ENCODE results near the gene PRPF6.
"Not testable (repeated sequence)": the region's sequence is repeated elsewhere in the genome, so short reads cannot be mapped to it uniquely, and the experiment has no call there.

The PRPF6 gene

GRCh38 chr20:63973636-63974401, 7.1 kb upstream of the PRPF6 start:
- DNase-seq (ENCODE audit: low read depth), result peak; percentile 67

GRCh38 chr20:63974402-63975200, 6.3 kb upstream of the PRPF6 start:
- no peak for DNase-seq (ENCODE audit: low read depth)

- not testable (repeated sequence) for DNase-seq (ENCODE audit: low read depth)
These were observed 4.4 kb upstream of the PRPF6 start for GRCh38 chr20:63976511-63976910.

- DNase-seq (ENCODE audit: low read depth), result no peak
These were observed 3.8 kb upstream of the PRPF6 start for GRCh38 chr20:63976980-63977738.

- peak; percentile 22 for DNase-seq (ENCODE audit: low read depth)
These were observed 3.1 kb upstream of the PRPF6 start for GRCh38 chr20:63977739-63978276.

- no peak for DNase-seq (ENCODE audit: low read depth)
These were observed 2.4 kb upstream of the PRPF6 start for GRCh38 chr20:63978319-63979228.

GRCh38 chr20:63979229-63979556, 1.7 kb upstream of the PRPF6 start:
- DNase-seq (ENCODE audit: low read depth), result no peak

- peak; percentile 55 for DNase-seq (ENCODE audit: low read depth)
These were observed 1.2 kb upstream of the PRPF6 start, which contains the start of gene SAMD10 for GRCh38 chr20:63979557-63980316. TSS of gene SAMD10 (minus strand) at chr20:63979642. CDS start at chr20:63979467, 175 bp downstream.

GRCh38 chr20:63980317-63980805, 571 bp upstream of the PRPF6 start:
- no peak for DNase-seq (ENCODE audit: low read depth)

- no peak for DNase-seq (ENCODE audit: low read depth)
These were observed 2.0 kb downstream of the PRPF6 start for GRCh38 chr20:63982937-63983336.

GRCh38 chr20:64000906-64001305, 20.0 kb downstream of the PRPF6 start:
- no peak for DNase-seq (ENCODE audit: low read depth)

- no peak for DNase-seq (ENCODE audit: low read depth)
These were observed 20.7 kb downstream of the PRPF6 start for GRCh38 chr20:64001607-64002011.

GRCh38 chr20:64003960-64004725, 23.2 kb downstream of the PRPF6 start:
- DNase-seq (ENCODE audit: low read depth), result no peak

GRCh38 chr20:64005394-64005793, 24.5 kb downstream of the PRPF6 start:
- no peak for DNase-seq (ENCODE audit: low read depth)

- DNase-seq (ENCODE audit: low read depth), result no peak
These were observed 25.6 kb downstream of the PRPF6 start for GRCh38 chr20:64006490-64006889.

- DNase-seq (ENCODE audit: low read depth), result no peak
These were observed 26.0 kb downstream of the PRPF6 start for GRCh38 chr20:64006902-64007301.

GRCh38 chr20:64009811-64010387, 29.0 kb downstream of the PRPF6 start:
- DNase-seq (ENCODE audit: low read depth), result no peak

GRCh38 chr20:64010711-64011237, 29.8 kb downstream of the PRPF6 start:
- DNase-seq (ENCODE audit: low read depth), result no peak

- DNase-seq (ENCODE audit: low read depth), result peak; percentile 9
These were observed 30.4 kb downstream of the PRPF6 start for GRCh38 chr20:64011366-64011779.

All from T follicular helper cell (primary cell).